Activated CD4-positive, alpha-beta T cell treated with anti-CD3 and anti-CD28 coated beads for 24 hours (primary cell): ENCODE measurements around the gene DVL3.

Source experiments
- DNase-seq, 2 donors: peaks; one replicate each; pipeline ENCODE4 v3.0.0-alpha.2; 2020; ENCODE audit warnings: low read depth in 2 of 2

DVL3 gene

GRCh38 chr3:184211297-184211696, 56.1 kb downstream of the DVL3 start:
- DNase-seq = no peak

GRCh38 chr3:184211718-184212117, 56.5 kb downstream of the DVL3 start:
- no peak for DNase-seq

GRCh38 chr3:184218814-184219213, 63.6 kb downstream of the DVL3 start:
- DNase-seq = no peak

GRCh38 chr3:184222521-184222920, 67.3 kb downstream of the DVL3 start:
- DNase-seq = no peak
